Uterus (tissue), 2 donors: Measurements from ENCODE around the gene ELP2.

Experiments
- CTCF ChIP-seq, 4 experiments: fragments of 200-600 bp in 2 of 4; fragments of 450-650 bp in 2 of 4; sonication (generic) in 2 of 4; IDR thresholded peaks; one replicate each; pipeline ENCODE4 v1.5.1; 2016 to 2019; ENCODE audit warnings: antibody characterized with exemption in 4 of 4, mild to moderate bottlenecking in 2 of 4, moderate library complexity in 1 of 4
- POLR2A ChIP-seq, 2 donors: fragments of 450-650 bp; IDR thresholded peaks; one replicate each; pipeline ENCODE4 v1.6.1; 2016; ENCODE audit warnings: antibody characterized with exemption in 2 of 2, mild to moderate bottlenecking in 1 of 2, moderate library complexity in 1 of 2

GRCh38 chr18:36088256-36088655, 41.4 kb upstream of the ELP2 start:
- no peak for TF ChIP-seq CTCF (IDR thresholded peaks at IDR 0.05)
- no peak for TF ChIP-seq POLR2A (IDR thresholded peaks at IDR 0.05)
